A549 treated with CORT108297 at 1 μM for 4 hours (cell line): ENCODE data around the gene DHX40. TPM values are rescaled to one million over a fixed set of nuclear protein-coding genes. Genes with fewer than 3 reads are reported as not detected.

Source experiments
- total RNA-seq: library from RNA; stranded (reverse); fragments of 200-300 nt; extraction: Qiagen RNA extraction; gene quantifications from 5 replicates; pipeline ENCODE4 v1.2.3, GENCODE V29; 2022

Gene DHX40, protein sequence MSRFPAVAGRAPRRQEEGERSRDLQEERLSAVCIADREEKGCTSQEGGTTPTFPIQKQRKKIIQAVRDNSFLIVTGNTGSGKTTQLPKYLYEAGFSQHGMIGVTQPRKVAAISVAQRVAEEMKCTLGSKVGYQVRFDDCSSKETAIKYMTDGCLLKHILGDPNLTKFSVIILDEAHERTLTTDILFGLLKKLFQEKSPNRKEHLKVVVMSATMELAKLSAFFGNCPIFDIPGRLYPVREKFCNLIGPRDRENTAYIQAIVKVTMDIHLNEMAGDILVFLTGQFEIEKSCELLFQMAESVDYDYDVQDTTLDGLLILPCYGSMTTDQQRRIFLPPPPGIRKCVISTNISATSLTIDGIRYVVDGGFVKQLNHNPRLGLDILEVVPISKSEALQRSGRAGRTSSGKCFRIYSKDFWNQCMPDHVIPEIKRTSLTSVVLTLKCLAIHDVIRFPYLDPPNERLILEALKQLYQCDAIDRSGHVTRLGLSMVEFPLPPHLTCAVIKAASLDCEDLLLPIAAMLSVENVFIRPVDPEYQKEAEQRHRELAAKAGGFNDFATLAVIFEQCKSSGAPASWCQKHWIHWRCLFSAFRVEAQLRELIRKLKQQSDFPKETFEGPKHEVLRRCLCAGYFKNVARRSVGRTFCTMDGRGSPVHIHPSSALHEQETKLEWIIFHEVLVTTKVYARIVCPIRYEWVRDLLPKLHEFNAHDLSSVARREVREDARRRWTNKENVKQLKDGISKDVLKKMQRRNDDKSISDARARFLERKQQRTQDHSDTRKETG
- total RNA-seq, result 33.5 to 45.8 TPM (median 39.2 TPM) in 5 replicates

DNA sequence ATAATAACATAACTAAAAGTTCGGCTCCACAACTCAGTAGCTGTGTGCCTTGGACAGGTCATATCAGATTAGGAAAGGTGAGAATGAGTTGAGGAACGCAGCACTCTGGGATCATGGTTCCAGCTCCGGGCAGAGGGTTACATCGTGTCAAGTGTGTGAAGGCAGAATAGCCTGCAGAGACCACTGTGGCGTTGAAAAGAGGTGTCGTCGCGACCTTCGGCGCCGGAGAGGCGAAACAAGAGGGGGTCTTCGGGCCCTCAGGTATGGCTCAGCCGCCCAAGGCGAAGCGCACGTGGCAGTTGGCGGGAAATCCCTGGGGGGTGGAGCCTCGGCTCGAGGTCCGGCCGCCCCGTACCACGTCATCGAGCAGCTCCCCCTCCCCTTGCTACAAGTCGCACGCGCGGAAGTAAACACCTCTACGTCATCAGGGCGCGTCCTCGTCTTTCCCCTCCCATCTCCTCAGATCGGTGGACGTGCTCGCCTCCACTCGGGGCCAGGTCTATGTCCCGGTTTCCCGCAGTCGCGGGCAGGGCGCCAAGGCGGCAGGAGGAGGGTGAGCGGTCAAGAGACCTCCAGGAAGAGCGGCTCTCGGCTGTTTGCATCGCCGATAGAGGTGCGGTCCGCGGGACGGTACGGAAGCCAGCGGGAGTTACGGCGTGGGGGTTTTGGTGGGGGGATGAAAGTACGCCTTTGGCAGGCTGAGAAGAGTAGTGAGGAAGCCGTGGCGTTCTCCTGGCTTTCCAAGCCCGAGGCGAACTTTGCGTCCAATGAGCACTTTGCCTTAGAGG is at the start of gene DHX40:
Gene DHX40, plus strand, starts transcription at position 440 of the 788 bp plus-strand sequence. Its CDS starts 62 bp downstream, at position 502.

DNA sequence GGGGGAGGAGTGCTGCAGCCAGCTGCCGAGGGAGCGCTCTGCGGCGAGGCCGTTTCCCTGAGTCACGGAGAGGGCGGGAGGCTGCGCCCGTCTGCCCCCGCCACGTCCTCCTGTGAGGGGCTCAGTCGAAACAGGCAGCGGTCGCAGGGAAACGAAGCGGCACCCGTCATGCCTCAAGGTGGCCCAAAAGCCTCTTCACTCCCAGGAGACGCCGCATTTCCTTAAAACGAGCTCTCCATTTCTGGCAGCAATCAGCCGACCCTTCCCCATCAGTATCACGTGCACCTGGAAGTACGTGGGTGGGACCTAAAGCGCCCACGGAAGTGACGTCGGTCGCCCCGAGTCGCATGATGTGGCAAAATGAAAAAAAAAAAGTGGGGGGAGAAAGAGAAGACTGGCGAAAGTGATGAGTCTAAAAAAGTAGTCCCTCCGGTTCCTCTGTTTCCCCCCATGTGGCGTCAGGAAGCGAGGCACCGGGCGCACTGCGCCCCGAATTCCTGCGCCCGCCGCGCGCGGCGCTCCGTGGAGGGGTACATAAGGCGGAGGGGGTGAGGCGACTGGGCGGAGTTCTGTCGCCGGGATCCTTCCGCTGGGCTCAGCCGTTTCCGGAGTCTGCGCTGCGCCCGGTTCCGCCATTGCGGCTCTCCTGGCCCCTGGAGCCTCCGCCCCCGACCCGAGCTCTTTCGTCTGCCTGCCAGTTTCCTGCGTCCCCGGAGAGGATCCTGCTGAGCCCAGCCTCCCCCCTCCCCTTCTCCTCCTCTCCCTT is 54.1 kb downstream of the DHX40 start, which contains the start of gene CLTC:
Gene CLTC, plus strand, starts transcription at position 598 of the 766 bp plus-strand sequence. CDS start 237 bp downstream, outside the sequence.

Other genes starting within 250 kb of the DHX40 start
- gene YPEL2, start 234.0 kb upstream of the DHX40 start, total RNA-seq, result 1.6 to 3.9 TPM (median 2.9 TPM) in 5 replicates
- 179 to 234 TPM (median 190 TPM) in 5 replicates for gene CLTC, start 54.3 kb downstream of the DHX40 start, total RNA-seq
- gene PTRH2, start 141.8 kb downstream of the DHX40 start, total RNA-seq, result 99.0 to 125 TPM (median 109 TPM) in 5 replicates
- gene VMP1, start 142.0 kb downstream of the DHX40 start, total RNA-seq, result 139 to 206 TPM (median 168 TPM) in 5 replicates